HEK293 (cell line): Measurements from ENCODE around the gene TMEM184B.
A peak's percentile ranks its signal among the peaks of the same experiment; 100 is the strongest.

Source experiments
- CTCF ChIP-seq: fragments of 450-650 bp; formaldehyde crosslinking; IDR thresholded peaks from 2 replicates; pipeline ENCODE4 v1.5.1; 2016; ENCODE audit warnings: missing biosample characterization, missing genetic modification characterization
- EGR2 ChIP-seq: fragments of 450-650 bp; formaldehyde crosslinking; IDR thresholded peaks from 2 replicates; pipeline ENCODE4 v1.5.1; 2016; ENCODE audit warnings: low read depth, missing biosample characterization, missing genetic modification characterization
- GLI4 ChIP-seq: fragments of 450-650 bp; formaldehyde crosslinking; IDR thresholded peaks from 2 replicates; pipeline ENCODE4 v1.5.1; 2016; ENCODE audit warnings: missing biosample characterization, missing genetic modification characterization
- HOXD13 ChIP-seq: sonication (generic); formaldehyde crosslinking; IDR thresholded peaks from 2 replicates; pipeline ENCODE4 v1.8.0; 2022; ENCODE audit warnings: missing genetic modification reagents, borderline replicate concordance
- KLF9 ChIP-seq: fragments of 450-650 bp; formaldehyde crosslinking; IDR thresholded peaks from 2 replicates; pipeline ENCODE4 v1.5.1; 2016; ENCODE audit warnings: missing biosample characterization, missing genetic modification characterization, low read depth
- OSR2 ChIP-seq: fragments of 450-650 bp; formaldehyde crosslinking; IDR thresholded peaks from 2 replicates; pipeline ENCODE4 v1.5.1; 2016; ENCODE audit warnings: missing biosample characterization, missing genetic modification characterization
- PRDM1 ChIP-seq: fragments of 450-650 bp; formaldehyde crosslinking; IDR thresholded peaks from 2 replicates; pipeline ENCODE4; 2016; ENCODE audit warnings: missing biosample characterization, missing genetic modification characterization
- ZFP3 ChIP-seq: fragments of 450-650 bp; formaldehyde crosslinking; IDR thresholded peaks from 2 replicates; pipeline ENCODE4 v1.5.1; 2016; ENCODE audit warnings: low read depth, missing biosample characterization, missing genetic modification characterization
- ZNF132 ChIP-seq: fragments of 450-650 bp; formaldehyde crosslinking; IDR thresholded peaks from 2 replicates; pipeline ENCODE4 v1.5.1; 2017; ENCODE audit warnings: missing biosample characterization, missing genetic modification characterization, borderline replicate concordance
- ZNF169 ChIP-seq: fragments of 450-650 bp; formaldehyde crosslinking; IDR thresholded peaks from 2 replicates; pipeline ENCODE4 v1.5.1; 2016; ENCODE audit warnings: missing biosample characterization, missing genetic modification characterization
- ZNF24 ChIP-seq: fragments of 450-650 bp; formaldehyde crosslinking; IDR thresholded peaks from 2 replicates; pipeline ENCODE4 v1.5.1; 2016; ENCODE audit warnings: missing biosample characterization, missing genetic modification characterization
- ZNF280D ChIP-seq: fragments of 450-650 bp; formaldehyde crosslinking; IDR thresholded peaks from 2 replicates; pipeline ENCODE4 v1.5.1; 2016; ENCODE audit warnings: missing biosample characterization, missing genetic modification characterization
- ZNF311 ChIP-seq: fragments of 450-650 bp; formaldehyde crosslinking; IDR thresholded peaks from 2 replicates; pipeline ENCODE4 v1.5.1; 2017; ENCODE audit warnings: missing biosample characterization, missing genetic modification characterization, borderline replicate concordance
- ZNF521 ChIP-seq: fragments of 450-650 bp; formaldehyde crosslinking; IDR thresholded peaks from 2 replicates; pipeline ENCODE4 v1.5.1; 2017; ENCODE audit warnings: missing biosample characterization, mild to moderate bottlenecking, missing genetic modification characterization
- ZNF555 ChIP-seq: fragments of 450-650 bp; formaldehyde crosslinking; conservative IDR thresholded peaks from 2 replicates; pipeline ENCODE4 v1.5.1; 2017; ENCODE audit warnings: missing biosample characterization, mild to moderate bottlenecking, missing genetic modification characterization, inconsistent platforms
- ZNF560 ChIP-seq: fragments of 450-650 bp; formaldehyde crosslinking; IDR thresholded peaks from 2 replicates; pipeline ENCODE4 v1.5.1; 2017; ENCODE audit warnings: missing biosample characterization, missing genetic modification characterization, borderline replicate concordance
- ZNF596 ChIP-seq: fragments of 450-650 bp; IDR thresholded peaks from 2 replicates; pipeline ENCODE4 v1.5.0; 2018; ENCODE audit warnings: missing biosample characterization, mild to moderate bottlenecking, missing genetic modification characterization, moderate library complexity
- ZSCAN23 ChIP-seq: fragments of 450-650 bp; formaldehyde crosslinking; IDR thresholded peaks from 2 replicates; pipeline ENCODE4 v1.5.1; 2016; ENCODE audit warnings: missing biosample characterization, missing genetic modification characterization
- TF ChIP-seq, protein P1 (sequence below): fragments of 450-650 bp; formaldehyde crosslinking; IDR thresholded peaks from 2 replicates; pipeline ENCODE4 v1.5.1; 2016; ENCODE audit warnings: missing biosample characterization, missing genetic modification characterization
- TF ChIP-seq, protein P2 (sequence below): fragments of 450-650 bp; formaldehyde crosslinking; conservative IDR thresholded peaks from 2 replicates; pipeline ENCODE4 v1.5.1; 2016; ENCODE audit warnings: low read depth, missing biosample characterization, missing genetic modification characterization
- TF ChIP-seq, protein P3 (sequence below): fragments of 450-650 bp; formaldehyde crosslinking; IDR thresholded peaks from 2 replicates; pipeline ENCODE4 v1.5.1; 2016; ENCODE audit warnings: missing biosample characterization, missing genetic modification characterization
- TF ChIP-seq, protein P4 (sequence below): fragments of 450-650 bp; formaldehyde crosslinking; IDR thresholded peaks from 2 replicates; pipeline ENCODE4 v1.5.1; 2016; ENCODE audit warnings: missing biosample characterization, missing genetic modification characterization
- TF ChIP-seq, protein P5 (sequence below): fragments of 450-650 bp; formaldehyde crosslinking; IDR thresholded peaks from 2 replicates; pipeline ENCODE4 v1.5.1; 2016; ENCODE audit warnings: missing biosample characterization, missing genetic modification characterization

The TMEM184B gene

GRCh38 chr22:38305471-38306448 is 33.0 kb upstream of the TMEM184B start (continued):
- no peak for TF ChIP-seq ZNF24
- TF ChIP-seq, protein P1, sequence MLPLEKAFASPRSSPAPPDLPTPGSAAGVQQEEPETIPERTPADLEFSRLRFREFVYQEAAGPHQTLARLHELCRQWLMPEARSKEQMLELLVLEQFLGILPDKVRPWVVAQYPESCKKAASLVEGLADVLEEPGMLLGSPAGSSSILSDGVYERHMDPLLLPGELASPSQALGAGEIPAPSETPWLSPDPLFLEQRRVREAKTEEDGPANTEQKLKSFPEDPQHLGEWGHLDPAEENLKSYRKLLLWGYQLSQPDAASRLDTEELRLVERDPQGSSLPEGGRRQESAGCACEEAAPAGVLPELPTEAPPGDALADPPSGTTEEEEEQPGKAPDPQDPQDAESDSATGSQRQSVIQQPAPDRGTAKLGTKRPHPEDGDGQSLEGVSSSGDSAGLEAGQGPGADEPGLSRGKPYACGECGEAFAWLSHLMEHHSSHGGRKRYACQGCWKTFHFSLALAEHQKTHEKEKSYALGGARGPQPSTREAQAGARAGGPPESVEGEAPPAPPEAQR = no peak
- TF ChIP-seq ZNF280D (tag by site-specific recombination) = no peak
- TF ChIP-seq PRDM1 (tag by site-specific recombination) = peak; percentile 10; the same call in 1 of the 2 replicates
- 0 out of 2 replicates have a peak, but pooled peaks have one; percentile 12 for TF ChIP-seq EGR2 (tag by site-specific recombination)
- TF ChIP-seq GLI4 (tag by site-specific recombination) = no peak
- TF ChIP-seq, protein P2, sequence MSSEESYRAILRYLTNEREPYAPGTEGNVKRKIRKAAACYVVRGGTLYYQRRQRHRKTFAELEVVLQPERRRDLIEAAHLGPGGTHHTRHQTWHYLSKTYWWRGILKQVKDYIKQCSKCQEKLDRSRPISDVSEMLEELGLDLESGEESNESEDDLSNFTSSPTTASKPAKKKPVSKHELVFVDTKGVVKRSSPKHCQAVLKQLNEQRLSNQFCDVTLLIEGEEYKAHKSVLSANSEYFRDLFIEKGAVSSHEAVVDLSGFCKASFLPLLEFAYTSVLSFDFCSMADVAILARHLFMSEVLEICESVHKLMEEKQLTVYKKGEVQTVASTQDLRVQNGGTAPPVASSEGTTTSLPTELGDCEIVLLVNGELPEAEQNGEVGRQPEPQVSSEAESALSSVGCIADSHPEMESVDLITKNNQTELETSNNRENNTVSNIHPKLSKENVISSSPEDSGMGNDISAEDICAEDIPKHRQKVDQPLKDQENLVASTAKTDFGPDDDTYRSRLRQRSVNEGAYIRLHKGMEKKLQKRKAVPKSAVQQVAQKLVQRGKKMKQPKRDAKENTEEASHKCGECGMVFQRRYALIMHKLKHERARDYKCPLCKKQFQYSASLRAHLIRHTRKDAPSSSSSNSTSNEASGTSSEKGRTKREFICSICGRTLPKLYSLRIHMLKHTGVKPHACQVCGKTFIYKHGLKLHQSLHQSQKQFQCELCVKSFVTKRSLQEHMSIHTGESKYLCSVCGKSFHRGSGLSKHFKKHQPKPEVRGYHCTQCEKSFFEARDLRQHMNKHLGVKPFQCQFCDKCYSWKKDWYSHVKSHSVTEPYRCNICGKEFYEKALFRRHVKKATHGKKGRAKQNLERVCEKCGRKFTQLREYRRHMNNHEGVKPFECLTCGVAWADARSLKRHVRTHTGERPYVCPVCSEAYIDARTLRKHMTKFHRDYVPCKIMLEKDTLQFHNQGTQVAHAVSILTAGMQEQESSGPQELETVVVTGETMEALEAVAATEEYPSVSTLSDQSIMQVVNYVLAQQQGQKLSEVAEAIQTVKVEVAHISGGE (tag by site-specific recombination) = no peak
- TF ChIP-seq ZNF596 = no peak
- TF ChIP-seq ZNF169 (tag by site-specific recombination) = no peak
- no peak for TF ChIP-seq ZNF311
- TF ChIP-seq, protein P3, sequence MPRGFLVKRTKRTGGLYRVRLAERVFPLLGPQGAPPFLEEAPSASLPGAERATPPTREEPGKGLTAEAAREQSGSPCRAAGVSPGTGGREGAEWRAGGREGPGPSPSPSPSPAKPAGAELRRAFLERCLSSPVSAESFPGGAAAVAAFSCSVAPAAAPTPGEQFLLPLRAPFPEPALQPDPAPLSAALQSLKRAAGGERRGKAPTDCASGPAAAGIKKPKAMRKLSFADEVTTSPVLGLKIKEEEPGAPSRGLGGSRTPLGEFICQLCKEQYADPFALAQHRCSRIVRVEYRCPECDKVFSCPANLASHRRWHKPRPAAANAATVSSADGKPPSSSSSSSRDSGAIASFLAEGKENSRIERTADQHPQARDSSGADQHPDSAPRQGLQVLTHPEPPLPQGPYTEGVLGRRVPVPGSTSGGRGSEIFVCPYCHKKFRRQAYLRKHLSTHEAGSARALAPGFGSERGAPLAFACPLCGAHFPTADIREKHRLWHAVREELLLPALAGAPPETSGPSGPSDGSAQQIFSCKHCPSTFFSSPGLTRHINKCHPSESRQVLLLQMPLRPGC (tag by site-specific recombination) = no peak
- TF ChIP-seq OSR2 (tag by site-specific recombination) = peak; percentile 71
- TF ChIP-seq ZSCAN23 (tag by site-specific recombination) = no peak
- TF ChIP-seq, protein P4, sequence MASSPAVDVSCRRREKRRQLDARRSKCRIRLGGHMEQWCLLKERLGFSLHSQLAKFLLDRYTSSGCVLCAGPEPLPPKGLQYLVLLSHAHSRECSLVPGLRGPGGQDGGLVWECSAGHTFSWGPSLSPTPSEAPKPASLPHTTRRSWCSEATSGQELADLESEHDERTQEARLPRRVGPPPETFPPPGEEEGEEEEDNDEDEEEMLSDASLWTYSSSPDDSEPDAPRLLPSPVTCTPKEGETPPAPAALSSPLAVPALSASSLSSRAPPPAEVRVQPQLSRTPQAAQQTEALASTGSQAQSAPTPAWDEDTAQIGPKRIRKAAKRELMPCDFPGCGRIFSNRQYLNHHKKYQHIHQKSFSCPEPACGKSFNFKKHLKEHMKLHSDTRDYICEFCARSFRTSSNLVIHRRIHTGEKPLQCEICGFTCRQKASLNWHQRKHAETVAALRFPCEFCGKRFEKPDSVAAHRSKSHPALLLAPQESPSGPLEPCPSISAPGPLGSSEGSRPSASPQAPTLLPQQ (tag by site-specific recombination) = no peak
- TF ChIP-seq HOXD13 = no peak
- no peak for TF ChIP-seq ZNF132 (tag by site-specific recombination)
- TF ChIP-seq, protein P5, sequence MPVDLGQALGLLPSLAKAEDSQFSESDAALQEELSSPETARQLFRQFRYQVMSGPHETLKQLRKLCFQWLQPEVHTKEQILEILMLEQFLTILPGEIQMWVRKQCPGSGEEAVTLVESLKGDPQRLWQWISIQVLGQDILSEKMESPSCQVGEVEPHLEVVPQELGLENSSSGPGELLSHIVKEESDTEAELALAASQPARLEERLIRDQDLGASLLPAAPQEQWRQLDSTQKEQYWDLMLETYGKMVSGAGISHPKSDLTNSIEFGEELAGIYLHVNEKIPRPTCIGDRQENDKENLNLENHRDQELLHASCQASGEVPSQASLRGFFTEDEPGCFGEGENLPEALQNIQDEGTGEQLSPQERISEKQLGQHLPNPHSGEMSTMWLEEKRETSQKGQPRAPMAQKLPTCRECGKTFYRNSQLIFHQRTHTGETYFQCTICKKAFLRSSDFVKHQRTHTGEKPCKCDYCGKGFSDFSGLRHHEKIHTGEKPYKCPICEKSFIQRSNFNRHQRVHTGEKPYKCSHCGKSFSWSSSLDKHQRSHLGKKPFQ = no peak
- no peak for TF ChIP-seq KLF9 (tag by site-specific recombination)
- TF ChIP-seq ZNF560 (tag by site-specific recombination) = no peak
- TF ChIP-seq ZNF555 = no peak
- peak; percentile 58 for TF ChIP-seq CTCF
- TF ChIP-seq ZNF521 (tag by site-specific recombination) = no peak
- no peak for TF ChIP-seq ZFP3 (tag by site-specific recombination)
